ENCODE measurements around the gene BBS1.

The BBS1 gene

GRCh38 chr11:66469441-66469840, 41.0 kb upstream of the BBS1 start:
- Histone ChIP-seq H3K4me1 (ENCODE audit: control insufficient read depth, insufficient read depth, low read length) (no peaks in the 10 kb centered on the region), H3K9me3 (ENCODE audit: control insufficient read depth, insufficient read depth, low read depth, low read length) (no peaks in the 10 kb centered on the region), H3K36me3 (ENCODE audit: control insufficient read depth in 2 of 2, insufficient read depth in 1 of 2, low read length in 2 of 2) (peaks cover 0 to 52% of the 10 kb centered on the region in 2 experiments; a peak in 2 of 3 replicates), H3K27ac (ENCODE audit: extremely low read depth, low read depth, low read length) (no peak overlapping the region), H3K4me3 (ENCODE audit: low read depth, low read length) (no peak overlapping the region)
- ChIA-PET POLR2A (interaction anchor here (1.1 to 6.2 kb wide), 2 partner anchors 10 to 47 kb away, joined by 3 to 64 read pairs; partner anchors contain the start of gene DPP3), CTCF (interaction anchor here (1.5 to 3.2 kb wide), 3 partner anchors 10 to 61 kb away, joined by 3 to 20 read pairs (median 17); partner anchors contain the start of genes DPP3 and MRPL11)
- no peak for TF ChIP-seq ZNF16 (tag by site-specific recombination; IDR thresholded peaks at IDR 0.05; ENCODE audit: low read depth)
- TF ChIP-seq, protein P1, sequence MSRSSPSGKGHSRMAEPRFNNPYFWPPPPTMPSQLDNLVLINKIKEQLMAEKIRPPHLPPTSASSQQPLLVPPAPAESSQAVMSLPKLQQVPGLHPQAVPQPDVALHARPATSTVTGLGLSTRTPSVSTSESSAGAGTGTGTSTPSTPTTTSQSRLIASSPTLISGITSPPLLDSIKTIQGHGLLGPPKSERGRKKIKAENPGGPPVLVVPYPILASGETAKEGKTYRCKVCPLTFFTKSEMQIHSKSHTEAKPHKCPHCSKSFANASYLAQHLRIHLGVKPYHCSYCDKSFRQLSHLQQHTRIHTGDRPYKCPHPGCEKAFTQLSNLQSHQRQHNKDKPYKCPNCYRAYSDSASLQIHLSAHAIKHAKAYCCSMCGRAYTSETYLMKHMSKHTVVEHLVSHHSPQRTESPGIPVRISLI (tag by site-specific recombination; IDR thresholded peaks at IDR 0.05): 0 out of 2 replicates have a peak, but pooled peaks have one; percentile 32
- 0 out of 2 replicates have a peak, but pooled peaks have one; percentile 21 for TF ChIP-seq GLIS2 (tag by site-specific recombination; IDR thresholded peaks at IDR 0.05)
- peak; percentile 79 for TF ChIP-seq ZBTB20 (tag by site-specific recombination; IDR thresholded peaks at IDR 0.05)

GRCh38 chr11:66470015-66470414, 40.4 kb upstream of the BBS1 start:
- H3K27ac ChIP-seq (ENCODE audit: extremely low read depth, low read depth, low read length): no peak overlapping the region
- ChIA-PET POLR2A (interaction anchor here (6.2 kb wide), 1 partner anchor 9 kb away, joined by 64 read pairs; the partner anchor contains the start of gene DPP3), CTCF (interaction anchor here (1.4 to 3.2 kb wide), 3 partner anchors 9 to 62 kb away, joined by 4 to 20 read pairs (median 17); partner anchors contain the start of genes DPP3 and MRPL11)
- no peaks in the 10 kb centered on the region for H3K9me3 ChIP-seq (ENCODE audit: control insufficient read depth, insufficient read depth, low read depth, low read length)
- no peak overlapping the region for H3K4me3 ChIP-seq (ENCODE audit: low read depth, low read length)
- no peaks in the 10 kb centered on the region for H3K4me1 ChIP-seq (ENCODE audit: control insufficient read depth, insufficient read depth, low read length)
- peaks cover 0 to 55% of the 10 kb centered on the region in 2 experiments; a peak in 2 of 3 replicates for H3K36me3 ChIP-seq (ENCODE audit: control insufficient read depth in 2 of 2, insufficient read depth in 1 of 2, low read length in 2 of 2)
- TF ChIP-seq ZNF555 (tag by site-specific recombination; conservative IDR thresholded peaks at IDR 0.05) (no peak), ZNF114 (tag by site-specific recombination; IDR thresholded peaks at IDR 0.05) (no peak), ZNF510 (tag by site-specific recombination; IDR thresholded peaks at IDR 0.05; ENCODE audit: insufficient replicate concordance) (no peak), ZNF76 (tag by site-specific recombination; IDR thresholded peaks at IDR 0.05; ENCODE audit: borderline replicate concordance, low read depth) (no peak), ZNF747 (tag by site-specific recombination; IDR thresholded peaks at IDR 0.05) (no peak), ZNF112 (tag by site-specific recombination; IDR thresholded peaks at IDR 0.05) (no peak), ZNF521 (tag by site-specific recombination; IDR thresholded peaks at IDR 0.05) (no peak), ZNF18 (tag by site-specific recombination; IDR thresholded peaks at IDR 0.05) (no peak), ZNF169 (tag by site-specific recombination; IDR thresholded peaks at IDR 0.05) (no peak), MYNN (tag by site-specific recombination; IDR thresholded peaks at IDR 0.05; ENCODE audit: borderline replicate concordance) (no peak)

- Histone ChIP-seq H3K9me3 (ENCODE audit: control insufficient read depth, insufficient read depth, low read depth, low read length) (no peaks in the 10 kb centered on the region), H3K4me3 (ENCODE audit: low read depth, low read length) (no peak overlapping the region), H3K4me1 (ENCODE audit: control insufficient read depth, insufficient read depth, low read length) (no peaks in the 10 kb centered on the region), H3K36me3 (ENCODE audit: control insufficient read depth in 2 of 2, insufficient read depth in 1 of 2, low read length in 2 of 2) (peaks cover 0 to 61% of the 10 kb centered on the region in 2 experiments; a peak in 2 of 3 replicates), H3K27ac (ENCODE audit: extremely low read depth, low read depth, low read length) (no peak overlapping the region)
- ChIA-PET POLR2A (interaction anchor here (6.2 kb wide), 1 partner anchor 8 kb away, joined by 64 read pairs; the partner anchor contains the start of gene DPP3), CTCF (interaction anchor here (0.7 to 3.2 kb wide), 3 partner anchors 32 to 207 kb away, joined by 3 to 17 read pairs (median 4); partner anchors contain the start of gene MRPL11)
- TF ChIP-seq ZNF707 (tag by site-specific recombination; IDR thresholded peaks at IDR 0.05) (no peak), ZNF341 (tag by site-specific recombination; IDR thresholded peaks at IDR 0.05; ENCODE audit: low read depth) (no peak), ZNF621 (tag by site-specific recombination; IDR thresholded peaks at IDR 0.05) (no peak), IKZF3 (tag by site-specific recombination; IDR thresholded peaks at IDR 0.05) (no peak), KLF17 (tag by site-specific recombination; IDR thresholded peaks at IDR 0.05) (no peak), ZNF514 (tag by site-specific recombination; IDR thresholded peaks at IDR 0.05) (no peak), ZNF610 (tag by site-specific recombination; IDR thresholded peaks at IDR 0.05; ENCODE audit: borderline replicate concordance) (no peak), ZNF292 (tag by site-specific recombination; IDR thresholded peaks at IDR 0.05; ENCODE audit: borderline replicate concordance, low read depth) (no peak), PRDM1 (tag by site-specific recombination; IDR thresholded peaks at IDR 0.05) (no peak), ZBTB26 (tag by site-specific recombination; optimal IDR thresholded peaks at IDR 0.05) (no peak), ZBTB1 (tag by site-specific recombination; IDR thresholded peaks at IDR 0.05) (no peak), ZNF510 (tag by site-specific recombination; IDR thresholded peaks at IDR 0.05; ENCODE audit: insufficient replicate concordance) (no peak), KLF1 (tag by site-specific recombination; IDR thresholded peaks at IDR 0.05) (no peak)
Measured at GRCh38 chr11:66471142-66471541, 39.3 kb upstream of the BBS1 start.

Data from HEK293 (cell line).